ENCODE data around the gene LIAS. TPM values are rescaled to one million over a fixed set of nuclear protein-coding genes. Genes with fewer than 3 reads are reported as not detected.
"Not testable (repeated sequence)": the region's sequence is repeated elsewhere in the genome, so short reads cannot be mapped to it uniquely, and the experiment has no call there.

The LIAS gene
- total RNA-seq, 1 donor from 2014 or later = 10.4 TPM

- DNase-seq (ENCODE audit: low read depth) = no peak
Measured at GRCh38 chr4:39497909-39498726, 39.3 kb downstream of the LIAS start.

- DNase-seq (ENCODE audit: low read depth) = no peak
Measured at GRCh38 chr4:39498727-39499020, 39.8 kb downstream of the LIAS start.

- peak; percentile 64 for DNase-seq (ENCODE audit: low read depth)
Measured at GRCh38 chr4:39502019-39502663, 43.3 kb downstream of the LIAS start.

GRCh38 chr4:39502664-39503035 lies 43.8 kb downstream of the LIAS start:
- DNase-seq (ENCODE audit: low read depth) = not testable (repeated sequence)

GRCh38 chr4:39504538-39504937 lies 45.7 kb downstream of the LIAS start:
- no peak for DNase-seq (ENCODE audit: low read depth)

- DNase-seq (ENCODE audit: low read depth) = peak; percentile 82
Measured at GRCh38 chr4:39505581-39505980, 46.7 kb downstream of the LIAS start.

- DNase-seq (ENCODE audit: low read depth) = no peak
Measured at GRCh38 chr4:39510348-39510929, 51.6 kb downstream of the LIAS start.

GRCh38 chr4:39514266-39514665 lies 55.4 kb downstream of the LIAS start:
- not testable (repeated sequence) for DNase-seq (ENCODE audit: low read depth)

GRCh38 chr4:39514888-39515401 lies 56.1 kb downstream of the LIAS start:
- peak; percentile 97 for DNase-seq (ENCODE audit: low read depth)

GRCh38 chr4:39515669-39516401 lies 57.0 kb downstream of the LIAS start:
- DNase-seq (ENCODE audit: low read depth) = not testable (repeated sequence)

- no peak for DNase-seq (ENCODE audit: low read depth)
Measured at GRCh38 chr4:39516407-39516966, 57.6 kb downstream of the LIAS start.

- no peak for DNase-seq (ENCODE audit: low read depth)
Measured at GRCh38 chr4:39518484-39518883, 59.6 kb downstream of the LIAS start.

- DNase-seq (ENCODE audit: low read depth) = no peak
Measured at GRCh38 chr4:39521253-39521919, 62.5 kb downstream of the LIAS start.

- no peak for DNase-seq (ENCODE audit: low read depth)
Measured at GRCh38 chr4:39522068-39522467, 63.2 kb downstream of the LIAS start.

- peak; percentile 56 for DNase-seq (ENCODE audit: low read depth)
Measured at GRCh38 chr4:39524161-39524957, 65.5 kb downstream of the LIAS start.

GRCh38 chr4:39525822-39526690 lies 67.2 kb downstream of the LIAS start:
- no peak for DNase-seq (ENCODE audit: low read depth)

- DNase-seq (ENCODE audit: low read depth) = no peak
Measured at GRCh38 chr4:39526765-39527295, 68.0 kb downstream of the LIAS start.

GRCh38 chr4:39527296-39528060 lies 68.6 kb downstream of the LIAS start, which contains the start of gene UGDH:
TSS of gene UGDH (minus strand) at chr4:39527439. CDS start at chr4:39521512, 5,927 bp downstream.
- DNase-seq (ENCODE audit: low read depth) = peak; percentile 95
